Measurements from ENCODE around the gene MMP7.
"Not testable (repeated sequence)": the region's sequence is repeated elsewhere in the genome, so short reads cannot be mapped to it uniquely, and the experiment has no call there.

The MMP7 gene

GRCh38 chr11:102534261-102534872 is 3.8 kb upstream of the MMP7 start:
- DNase-seq: no peak

GRCh38 chr11:102528618-102529017 is 1.9 kb downstream of the MMP7 start:
- no peak for DNase-seq

GRCh38 chr11:102527684-102528083 is 2.9 kb downstream of the MMP7 start:
- DNase-seq: no peak

DNA sequence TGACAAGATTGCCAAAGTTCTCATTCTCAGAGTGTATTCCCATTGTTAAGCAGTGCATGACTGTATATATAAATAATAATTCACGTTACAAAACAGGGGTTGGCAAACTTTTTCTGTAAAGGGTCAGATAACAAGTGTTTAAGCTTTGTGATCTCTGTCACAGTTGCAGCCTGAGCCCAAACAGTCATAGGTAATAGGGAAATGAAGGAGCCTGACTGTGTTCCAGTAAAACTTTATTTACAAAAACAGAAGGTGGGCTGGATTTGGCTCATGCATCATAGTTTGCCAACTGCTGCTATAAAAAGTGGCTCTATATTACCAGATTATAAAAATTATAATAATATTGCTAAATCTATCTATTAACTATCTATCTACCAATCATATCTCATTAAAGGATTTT is 3.5 kb downstream of the MMP7 start:
- no peak for DNase-seq

DNA sequence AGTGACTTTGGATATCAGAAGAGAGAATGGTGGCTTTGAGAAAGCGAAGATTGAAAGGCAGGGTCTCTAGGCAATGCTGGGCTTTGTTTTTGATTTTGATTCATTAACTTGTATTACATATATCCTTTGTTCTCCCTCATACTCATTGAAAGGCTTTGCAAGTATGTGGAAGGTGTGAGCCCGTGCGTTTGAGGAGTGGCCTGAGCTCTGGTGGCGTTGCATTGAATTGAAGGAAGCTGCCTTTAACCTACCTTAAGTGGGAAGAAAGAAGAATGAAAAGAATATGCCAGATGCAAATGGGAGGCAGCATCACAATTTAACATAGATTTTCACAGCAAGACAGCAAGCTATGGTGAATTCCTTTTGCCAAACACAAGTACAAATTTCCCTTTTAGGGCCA is 6.7 kb downstream of the MMP7 start:
- DNase-seq: no peak

DNA sequence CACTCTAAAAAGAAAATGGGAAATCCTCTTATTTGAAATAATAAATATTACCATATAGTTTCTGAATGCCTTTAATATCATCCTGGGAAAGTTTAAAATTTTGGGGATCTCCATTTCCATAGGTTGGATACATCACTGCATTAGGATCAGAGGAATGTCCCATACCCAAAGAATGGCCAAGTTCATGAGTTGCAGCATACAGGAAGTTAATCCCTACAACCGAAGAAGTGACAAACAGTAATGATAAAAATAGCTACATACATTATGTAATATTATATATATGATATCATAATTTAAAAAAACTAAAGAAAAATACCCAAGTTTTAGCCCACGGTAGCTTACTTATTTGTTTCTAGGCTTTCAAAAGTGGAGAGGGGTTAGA is 7.4 kb downstream of the MMP7 start:
- DNase-seq: no peak

GRCh38 chr11:102522312-102523188 is 8.0 kb downstream of the MMP7 start:
- no peak for DNase-seq

- no peak for DNase-seq
Measured at GRCh38 chr11:102521121-102521520, 9.4 kb downstream of the MMP7 start.

- no peak for DNase-seq
Measured at GRCh38 chr11:102520514-102520913, 10.0 kb downstream of the MMP7 start.

- no peak for DNase-seq
Measured at GRCh38 chr11:102518296-102519094, 12.1 kb downstream of the MMP7 start.

GRCh38 chr11:102517670-102518069 is 12.9 kb downstream of the MMP7 start:
- no peak for DNase-seq

DNA sequence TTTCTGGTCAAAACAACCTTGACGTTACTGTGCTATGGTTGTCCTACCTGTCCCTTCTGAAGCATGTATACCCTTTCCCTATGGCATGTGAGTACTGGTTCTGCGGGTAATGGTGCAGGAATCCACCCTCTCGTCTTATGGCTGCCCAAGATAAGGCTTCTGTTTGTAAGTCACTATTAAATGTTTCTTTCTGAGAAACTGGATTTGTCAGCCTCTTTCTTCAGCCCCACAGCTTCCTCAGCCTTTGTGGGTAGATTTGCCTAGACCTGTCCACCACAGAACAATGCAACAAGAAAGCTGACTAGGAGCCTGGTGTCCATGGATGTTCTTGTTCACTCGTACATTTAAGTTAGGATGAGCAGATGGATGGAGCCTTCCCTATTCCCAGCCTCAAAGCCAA is 14.4 kb downstream of the MMP7 start:
- DNase-seq: no peak

- no peak for DNase-seq
Measured at GRCh38 chr11:102513869-102514268, 16.7 kb downstream of the MMP7 start.

DNA sequence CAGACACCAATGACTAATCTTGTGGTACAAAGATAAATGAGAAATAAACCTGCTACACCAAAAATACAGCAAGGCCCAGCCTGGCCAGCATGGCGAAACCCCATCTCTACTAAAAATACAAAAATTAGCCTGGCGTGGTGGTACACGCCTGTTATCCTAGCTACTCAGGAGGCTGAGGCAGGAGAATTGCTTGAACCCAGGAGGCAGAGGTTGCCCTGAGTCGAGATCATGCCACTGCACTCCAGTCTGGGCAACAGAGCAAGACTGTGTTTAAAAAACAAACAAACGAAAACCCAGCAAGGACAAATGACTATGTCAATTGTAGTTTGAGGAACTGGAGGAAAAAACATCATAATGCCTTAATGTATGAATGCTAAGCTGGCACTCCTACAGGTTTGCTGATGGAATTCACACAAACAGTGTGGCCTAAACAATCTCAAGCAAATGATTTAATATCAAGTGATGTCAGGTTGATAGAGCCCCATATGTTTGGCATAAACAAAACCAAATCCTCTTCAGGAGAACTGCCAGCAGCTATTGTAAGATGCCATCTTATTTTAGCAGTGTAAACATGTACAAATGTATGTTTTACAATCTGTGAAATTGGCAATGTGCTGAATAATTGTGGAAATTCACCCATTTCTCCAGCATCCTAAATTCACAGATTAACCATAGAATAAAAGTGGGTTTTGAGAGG is 20.0 kb downstream of the MMP7 start:
- no peak for DNase-seq

DNA sequence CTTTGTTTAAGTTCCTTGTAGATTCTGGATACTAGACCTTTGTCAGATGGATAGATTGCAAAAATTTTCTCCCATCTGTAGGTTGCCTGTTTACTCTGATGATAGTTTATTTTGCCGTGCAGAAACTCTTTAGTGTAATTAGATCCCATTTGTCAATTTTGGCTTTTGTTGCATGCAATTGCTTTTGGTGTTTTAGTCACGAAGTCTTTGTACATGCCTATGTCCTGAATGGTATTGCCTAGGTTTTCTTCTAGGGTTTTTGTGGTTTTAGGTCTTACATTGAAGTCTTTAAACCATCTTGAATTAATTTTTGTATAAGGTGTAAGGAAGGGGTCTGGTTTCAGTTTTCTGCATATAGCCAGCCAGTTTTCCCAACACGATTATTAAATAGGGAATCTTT is 27.7 kb downstream of the MMP7 start:
- not testable (repeated sequence) for DNase-seq

GRCh38 chr11:102500829-102501228 is 29.7 kb downstream of the MMP7 start:
- DNase-seq: no peak

DNA sequence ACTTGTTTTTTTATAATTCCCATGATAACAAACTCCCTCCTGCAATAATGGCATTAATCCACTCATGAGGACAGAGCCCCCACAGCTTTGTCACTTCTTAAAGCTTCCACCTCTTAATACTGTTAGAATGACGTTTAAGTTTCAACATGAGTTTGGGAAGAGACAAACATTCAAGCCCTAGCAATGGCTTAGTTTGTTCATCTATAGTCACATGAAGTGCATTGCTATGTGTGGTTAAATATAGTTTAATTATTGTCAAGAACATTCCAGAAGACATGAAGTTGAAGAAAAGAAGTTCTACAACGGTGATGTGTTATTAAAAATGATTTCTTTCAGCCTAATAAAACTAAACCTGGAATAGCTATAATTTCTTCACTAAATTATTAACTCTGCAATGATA is 30.6 kb downstream of the MMP7 start:
- DNase-seq: no peak

GRCh38 chr11:102499151-102499550 is 31.4 kb downstream of the MMP7 start:
- no peak for DNase-seq

GRCh38 chr11:102497061-102497460 is 33.5 kb downstream of the MMP7 start:
- no peak for DNase-seq

DNA sequence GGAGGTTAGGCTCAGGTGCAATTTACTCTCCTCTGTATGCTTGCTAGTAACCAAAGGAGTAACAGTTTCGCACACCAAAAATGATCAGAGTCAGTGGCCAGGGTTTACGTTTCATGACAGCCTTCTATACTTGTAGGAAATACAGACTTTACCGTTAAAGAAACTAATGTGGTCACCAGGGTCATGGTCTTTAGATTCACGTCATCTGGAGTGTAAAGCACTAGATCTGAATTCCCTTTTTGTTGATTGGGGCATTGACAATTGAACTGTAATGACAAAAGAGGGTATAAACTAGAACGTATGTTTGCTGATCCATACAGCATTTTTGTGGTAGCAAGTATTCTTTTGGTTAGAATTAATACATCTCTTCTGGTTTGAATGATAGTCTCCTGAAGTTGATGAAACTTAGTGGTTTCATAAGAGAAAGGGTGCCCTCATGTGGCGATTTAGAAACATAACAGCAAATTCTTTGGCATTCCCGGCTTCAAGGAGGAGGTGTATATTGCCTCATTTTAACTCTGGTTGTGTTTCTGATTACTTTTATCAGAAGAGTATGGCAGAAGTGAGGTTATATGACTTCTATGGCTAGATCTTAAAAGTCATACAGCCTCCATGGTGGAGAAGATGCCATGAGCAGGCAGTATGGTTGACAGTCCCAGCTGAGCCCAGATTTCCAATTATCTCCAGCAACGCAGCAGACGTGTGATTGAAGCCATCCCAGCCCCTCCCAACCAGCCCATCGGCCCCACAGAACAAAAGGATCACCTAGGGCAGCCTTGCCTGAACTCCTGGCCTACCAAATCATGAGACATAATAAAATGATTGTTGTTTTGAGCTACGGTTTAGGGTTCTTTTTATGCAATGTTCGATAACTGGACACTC is 35.1 kb downstream of the MMP7 start:
- no peak for DNase-seq

DNA sequence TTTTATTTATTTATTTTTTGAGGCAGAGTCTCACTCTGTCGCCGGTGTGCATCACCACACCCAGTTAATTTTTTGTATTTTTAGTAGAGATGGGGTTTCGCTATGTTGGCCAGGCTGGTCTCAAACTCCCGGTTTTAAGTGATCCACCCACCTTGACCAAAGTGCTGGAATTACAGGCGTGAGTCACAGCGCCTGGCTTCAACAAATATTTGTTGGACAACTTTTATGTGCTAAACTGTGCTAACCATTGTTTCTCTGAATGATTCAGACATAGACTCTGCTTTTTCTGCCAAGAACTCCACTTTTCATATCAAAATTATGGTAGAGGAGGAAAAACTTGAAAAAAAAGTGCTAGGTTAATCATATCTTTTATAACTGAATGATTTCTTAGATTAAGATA is 36.3 kb downstream of the MMP7 start:
- no peak for DNase-seq

DNA sequence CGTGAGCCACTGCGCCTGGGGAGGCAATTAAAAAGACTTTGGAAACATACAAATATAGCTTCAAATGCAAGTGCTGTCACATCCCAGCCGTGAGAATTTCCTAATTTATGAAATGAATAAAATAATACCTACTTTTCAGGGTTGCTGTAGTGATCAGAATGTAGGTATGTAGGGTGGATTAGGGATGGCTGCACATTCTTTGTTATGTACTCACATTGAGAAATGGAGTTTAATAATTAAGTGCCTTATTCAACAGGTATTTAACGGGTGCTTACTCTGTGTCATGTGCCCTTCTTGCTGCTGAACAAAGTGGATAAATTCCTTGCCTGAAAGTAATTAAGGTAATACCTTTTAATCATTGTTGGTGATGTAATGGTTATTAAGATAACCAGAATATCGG is 37.0 kb downstream of the MMP7 start:
- no peak for DNase-seq

Measured in T1000 (cell line).